H1 (cell line): Measurements from ENCODE around the gene RASGEF1C.

Experiments used
- CREB1 ChIP-seq: IDR thresholded peaks from 2 replicates; pipeline ENCODE4 v1.6.1; 2012; ENCODE audit warnings: inconsistent platforms
- EGR1 ChIP-seq: IDR thresholded peaks from 2 replicates; pipeline ENCODE4 v1.6.1; 2011; ENCODE audit warnings: low read depth, low read length, borderline replicate concordance
- EZH2 ChIP-seq: fragments of 200-600 bp; sonication (generic); IDR thresholded peaks from 2 replicates; pipeline ENCODE4 v1.7.1; 2012; ENCODE audit warnings: low read depth, mild to moderate bottlenecking, moderate library complexity, low read length, inconsistent platforms; ENCODE audit not compliant: severe bottlenecking
- JUN ChIP-seq: IDR thresholded peaks from 2 replicates; pipeline ENCODE4 v1.6.1; 2011; ENCODE audit warnings: low read depth, mild to moderate bottlenecking, improper control_type of control experiment, low read length
- KDM1A ChIP-seq: fragments of 200-600, 300-600 bp; sonication (generic); IDR thresholded peaks from 2 replicates; pipeline ENCODE4 v1.7.1; 2016; ENCODE audit warnings: mild to moderate bottlenecking, low read length, borderline replicate concordance
- KDM5A ChIP-seq: fragments of 200-600 bp; IDR thresholded peaks from 2 replicates; pipeline ENCODE4 v1.7.1; 2012; ENCODE audit warnings: mild to moderate bottlenecking, low read length, inconsistent platforms, mixed read lengths
- MAFK ChIP-seq: IDR thresholded peaks from 2 replicates; pipeline ENCODE4 v1.6.1; 2012; ENCODE audit warnings: low read depth, mild to moderate bottlenecking, improper control_type of control experiment, low read length
- POLR2A ChIP-seq, 2 experiments: IDR thresholded peaks; 1 replicate in 1 of 2; 2 replicates in 1 of 2; pipeline ENCODE4 v1.6.1; 2011; ENCODE audit warnings: low read depth in 2 of 2, low read length in 2 of 2, mild to moderate bottlenecking in 2 of 2; ENCODE audit errors: control extremely low read depth in 1 of 2
- POLR2AphosphoS5 ChIP-seq: IDR thresholded peaks from 2 replicates; pipeline ENCODE4 v1.6.1; 2011; ENCODE audit warnings: low read depth, low read length
- RAD21 ChIP-seq, 2 experiments: IDR thresholded peaks in 1 of 2; conservative IDR thresholded peaks in 1 of 2; 2 replicates each; pipeline ENCODE4 v1.6.1; 2011; ENCODE audit warnings: low read depth in 2 of 2, low read length in 2 of 2, improper control_type of control experiment in 1 of 2, inconsistent platforms in 1 of 2, mild to moderate bottlenecking in 1 of 2, moderate library complexity in 1 of 2
- RXRA ChIP-seq: IDR thresholded peaks from 2 replicates; pipeline ENCODE4 v1.6.1; 2011; ENCODE audit warnings: low read depth, mild to moderate bottlenecking, low read length, moderate library complexity; ENCODE audit not compliant: insufficient read depth
- ZNF274 ChIP-seq: IDR thresholded peaks from 2 replicates; pipeline ENCODE4 v1.7.0; 2012; ENCODE audit warnings: low read length, borderline replicate concordance; ENCODE audit errors: extremely low read depth
- TF ChIP-seq, protein P1 (sequence below), 3 experiments: IDR thresholded peaks; 1 replicate in 2 of 3; 2 replicates in 1 of 3; pipeline versions ENCODE4 v1.5.1 to v1.6.1; 2011; ENCODE audit warnings: low read length in 3 of 3, mild to moderate bottlenecking in 3 of 3, inconsistent platforms in 2 of 3, low read depth in 1 of 3, moderate library complexity in 1 of 3; ENCODE audit not compliant: insufficient read depth in 1 of 3; ENCODE audit errors: control extremely low read depth in 1 of 3
- TF ChIP-seq, protein P2 (sequence below): IDR thresholded peaks from 2 replicates; pipeline ENCODE4 v1.6.1; 2012; ENCODE audit warnings: inconsistent platforms

DNA sequence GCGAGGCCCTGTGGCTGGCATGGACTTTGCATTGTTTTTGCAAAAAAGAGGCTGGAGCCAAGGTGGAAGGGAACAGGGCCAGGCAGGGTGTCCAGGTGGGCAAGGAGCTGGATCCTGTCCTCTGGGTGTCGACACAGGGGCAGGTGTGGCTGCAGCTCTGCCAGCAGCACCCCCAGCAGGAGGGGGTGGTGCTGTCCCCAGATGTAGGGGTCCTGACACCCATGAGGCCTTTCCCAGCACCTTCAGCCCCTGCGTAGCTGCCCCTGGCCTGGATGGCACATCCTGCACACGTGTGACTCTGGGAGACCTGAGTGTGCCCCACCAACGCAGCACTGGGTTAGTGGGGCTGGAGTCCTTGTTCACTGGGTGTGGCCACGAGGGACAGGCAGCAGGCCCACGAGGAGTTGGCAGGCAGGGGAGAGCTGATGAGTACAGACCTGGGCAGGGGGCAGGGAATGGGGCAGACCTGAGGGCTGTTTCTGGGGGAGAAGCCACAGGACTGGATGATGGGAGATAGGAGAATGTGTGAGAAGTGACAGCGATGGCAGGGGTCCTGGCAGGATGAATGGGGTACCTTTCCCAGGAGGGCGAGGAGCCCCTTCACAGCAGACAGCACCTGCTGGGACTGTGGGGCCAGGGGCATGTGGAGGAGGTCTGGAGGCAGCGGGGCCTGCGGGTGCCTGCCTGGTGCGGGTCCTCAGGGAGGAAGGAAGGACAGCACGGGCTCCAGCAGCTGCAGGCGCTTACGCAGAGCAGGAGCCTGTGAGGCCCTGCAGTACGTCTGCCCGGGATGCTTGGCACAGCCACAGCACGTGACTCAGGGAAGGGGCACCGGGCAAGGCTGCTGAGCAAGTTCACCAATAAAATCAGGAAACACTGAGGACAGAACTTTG lies 3.6 kb upstream of the RASGEF1C start:
- TF ChIP-seq, protein P1, sequence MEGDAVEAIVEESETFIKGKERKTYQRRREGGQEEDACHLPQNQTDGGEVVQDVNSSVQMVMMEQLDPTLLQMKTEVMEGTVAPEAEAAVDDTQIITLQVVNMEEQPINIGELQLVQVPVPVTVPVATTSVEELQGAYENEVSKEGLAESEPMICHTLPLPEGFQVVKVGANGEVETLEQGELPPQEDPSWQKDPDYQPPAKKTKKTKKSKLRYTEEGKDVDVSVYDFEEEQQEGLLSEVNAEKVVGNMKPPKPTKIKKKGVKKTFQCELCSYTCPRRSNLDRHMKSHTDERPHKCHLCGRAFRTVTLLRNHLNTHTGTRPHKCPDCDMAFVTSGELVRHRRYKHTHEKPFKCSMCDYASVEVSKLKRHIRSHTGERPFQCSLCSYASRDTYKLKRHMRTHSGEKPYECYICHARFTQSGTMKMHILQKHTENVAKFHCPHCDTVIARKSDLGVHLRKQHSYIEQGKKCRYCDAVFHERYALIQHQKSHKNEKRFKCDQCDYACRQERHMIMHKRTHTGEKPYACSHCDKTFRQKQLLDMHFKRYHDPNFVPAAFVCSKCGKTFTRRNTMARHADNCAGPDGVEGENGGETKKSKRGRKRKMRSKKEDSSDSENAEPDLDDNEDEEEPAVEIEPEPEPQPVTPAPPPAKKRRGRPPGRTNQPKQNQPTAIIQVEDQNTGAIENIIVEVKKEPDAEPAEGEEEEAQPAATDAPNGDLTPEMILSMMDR (IDR thresholded peaks at IDR 0.05; ENCODE audit: control extremely low read depth in 1 of 3, insufficient read depth in 1 of 3, low read depth in 1 of 3, low read length in 3 of 3): no peak
- no peak for TF ChIP-seq MAFK
- TF ChIP-seq KDM5A: no peak
- TF ChIP-seq POLR2A (IDR thresholded peaks at IDR 0.05; ENCODE audit: control extremely low read depth in 1 of 2, low read depth in 2 of 2, low read length in 2 of 2): no peak
- no peak for TF ChIP-seq RAD21 (IDR thresholded peaks at IDR 0.05 in 1 of 2, conservative IDR thresholded peaks at IDR 0.05 in 1 of 2; ENCODE audit: low read depth in 2 of 2, low read length in 2 of 2)
- no peak for TF ChIP-seq KDM1A
- no peak for TF ChIP-seq RXRA
- TF ChIP-seq, protein P2, sequence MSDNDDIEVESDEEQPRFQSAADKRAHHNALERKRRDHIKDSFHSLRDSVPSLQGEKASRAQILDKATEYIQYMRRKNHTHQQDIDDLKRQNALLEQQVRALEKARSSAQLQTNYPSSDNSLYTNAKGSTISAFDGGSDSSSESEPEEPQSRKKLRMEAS: no peak
- TF ChIP-seq JUN: no peak
- TF ChIP-seq ZNF274: no peak
- TF ChIP-seq POLR2AphosphoS5: no peak
- TF ChIP-seq CREB1: no peak
- no peak for TF ChIP-seq EZH2
- no peak for TF ChIP-seq EGR1
